Large intestine (tissue), 3 donors: ENCODE measurements around the gene OSM. TPM values are rescaled to one million over a fixed set of nuclear protein-coding genes. Genes with fewer than 3 reads are reported as not detected.

Experiments
- DNase-seq, 2 donors: peaks; one replicate each; pipeline versions ENCODE4 v3.0.0 to v3.0.0-alpha.2; 2013
- H3K27ac ChIP-seq: one replicate; pipeline ENCODE4 v1.5.1; 2013; ENCODE audit warnings: low read length
- H3K27me3 ChIP-seq: 2 replicates; pipeline ENCODE4 v1.6.1; 2013; ENCODE audit warnings: low read length; ENCODE audit not compliant: control insufficient read depth, insufficient read depth
- H3K36me3 ChIP-seq: 2 replicates; pipeline ENCODE4 v1.6.1; 2013; ENCODE audit warnings: low read length; ENCODE audit not compliant: control insufficient read depth, insufficient read depth
- H3K4me1 ChIP-seq: one replicate; pipeline ENCODE4 v1.6.1; 2013; ENCODE audit warnings: low read length; ENCODE audit not compliant: control insufficient read depth, insufficient read depth
- H3K4me3 ChIP-seq: one replicate; pipeline ENCODE4 v1.5.1; 2013; ENCODE audit warnings: low read length
- H3K9me3 ChIP-seq: one replicate; pipeline ENCODE4 v1.6.1; 2013; ENCODE audit warnings: mild to moderate bottlenecking, low read depth, low read length, moderate library complexity; ENCODE audit not compliant: control insufficient read depth
- WGBS: methylation state at CpG from one replicate; pipeline ENCODE4 v1.1.5; 2013; ENCODE audit warnings: low lambda C conversion rate; ENCODE audit not compliant: insufficient coverage; 5-methylcytosine and 5-hydroxymethylcytosine counted together
- polyA plus RNA-seq: library from polyadenylated mRNA; unstranded; fragments of 120-200 nt; gene quantifications from one replicate; pipeline ENCODE4 v1.2.1, GENCODE V29; 2013

OSM gene
- polyA plus RNA-seq, 1 donor, result 0.52 TPM

DNA sequence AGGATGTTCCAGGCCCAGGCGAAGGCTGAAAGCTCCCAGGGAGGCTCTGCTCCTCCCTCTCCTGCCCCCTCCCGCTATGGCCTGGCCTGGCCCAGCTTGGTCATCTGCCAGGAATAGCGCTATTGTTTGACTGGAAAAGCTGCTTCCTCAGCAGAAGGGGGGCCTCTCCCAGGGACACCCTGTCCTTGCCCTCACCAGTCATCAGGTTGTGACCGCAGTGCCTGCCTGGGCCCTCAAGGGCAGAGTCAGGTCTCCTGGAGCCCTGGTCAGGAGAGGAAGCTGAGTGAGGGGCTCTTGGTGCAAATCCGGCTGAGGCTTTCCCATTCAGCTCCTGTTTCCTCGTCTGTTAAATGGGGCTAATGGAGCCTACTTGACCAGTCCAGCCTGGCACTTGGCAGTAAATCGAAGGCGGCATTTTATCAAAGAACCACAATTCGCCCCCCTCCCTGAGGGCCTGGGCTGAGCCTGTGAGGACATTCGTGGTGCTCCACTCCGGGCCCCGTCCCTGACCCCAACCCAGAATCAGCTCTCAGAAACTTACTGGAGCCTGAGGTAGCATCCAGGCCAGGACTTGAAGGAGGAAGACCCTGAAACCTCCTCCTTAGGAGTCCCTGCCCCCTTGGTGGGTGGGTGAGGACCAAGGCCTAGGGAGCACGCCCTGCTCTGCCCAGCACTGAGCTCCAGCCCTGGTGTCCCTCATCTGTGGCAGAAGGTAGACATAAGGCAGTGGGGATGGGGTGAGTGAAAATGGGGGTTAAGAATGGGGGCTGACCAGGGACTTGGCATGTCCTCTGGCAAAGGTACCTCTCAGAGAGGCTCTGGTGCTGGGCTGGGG, 24.6 kb upstream of the OSM start:
- Histone ChIP-seq H3K27me3 (no peaks in the 10 kb centered on the region), H3K4me1 (peaks cover 31% of the 10 kb centered on the region), H3K27ac (peak overlapping the region; percentile 25), H3K36me3 (peaks cover 48% of the 10 kb centered on the region), H3K4me3 (no peak overlapping the region), H3K9me3 (no peaks in the 10 kb centered on the region)
- peak in 1 of 2 donors; percentile 59 for DNase-seq
- WGBS, result no CpG with 5 or more reads among the region's 13 CpGs

DNA sequence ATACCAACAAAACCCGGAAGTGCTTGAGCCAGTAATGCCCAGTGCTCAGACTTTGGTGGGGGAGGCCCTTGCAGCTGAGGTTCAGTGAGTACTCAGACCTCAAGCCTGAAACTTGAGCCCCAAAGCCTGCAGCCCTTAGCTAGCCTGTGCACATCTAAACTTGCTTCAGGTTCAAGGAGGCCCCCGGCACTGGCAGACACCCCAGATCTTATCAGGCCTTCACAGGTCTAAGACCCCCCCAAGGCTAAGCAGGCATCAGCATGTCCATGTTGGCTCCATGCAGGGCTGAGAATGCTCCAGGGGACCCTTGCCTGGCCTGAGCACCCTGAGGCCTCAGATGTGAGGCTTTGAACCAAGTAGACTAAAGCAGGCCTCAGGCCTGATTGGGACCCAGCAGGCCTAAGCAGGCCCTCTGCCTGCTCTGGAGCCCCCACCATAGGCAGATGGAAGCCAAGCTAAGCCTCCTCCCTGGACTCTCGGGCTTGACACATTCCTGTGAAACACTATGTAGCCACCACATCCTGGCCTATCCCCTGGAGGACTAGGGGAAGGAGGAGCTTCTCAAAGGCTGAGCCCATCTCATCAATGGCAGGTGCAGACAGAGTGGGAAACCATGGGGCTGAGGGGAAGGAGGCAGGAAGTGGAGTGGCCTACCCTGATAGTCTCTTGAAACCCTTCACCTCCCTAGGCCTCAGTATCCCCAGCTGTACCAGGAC, 23.8 kb upstream of the OSM start:
- no CpG with 5 or more reads among the region's 3 CpGs for WGBS
- H3K9me3 ChIP-seq, result no peaks in the 10 kb centered on the region
- peaks cover 31% of the 10 kb centered on the region for H3K4me1 ChIP-seq
- peaks cover 44% of the 10 kb centered on the region for H3K36me3 ChIP-seq
- H3K27me3 ChIP-seq, result no peaks in the 10 kb centered on the region
- H3K4me3 ChIP-seq, result no peak overlapping the region
- H3K27ac ChIP-seq, result peak overlapping the region; percentile 35
- no peak for DNase-seq

DNA sequence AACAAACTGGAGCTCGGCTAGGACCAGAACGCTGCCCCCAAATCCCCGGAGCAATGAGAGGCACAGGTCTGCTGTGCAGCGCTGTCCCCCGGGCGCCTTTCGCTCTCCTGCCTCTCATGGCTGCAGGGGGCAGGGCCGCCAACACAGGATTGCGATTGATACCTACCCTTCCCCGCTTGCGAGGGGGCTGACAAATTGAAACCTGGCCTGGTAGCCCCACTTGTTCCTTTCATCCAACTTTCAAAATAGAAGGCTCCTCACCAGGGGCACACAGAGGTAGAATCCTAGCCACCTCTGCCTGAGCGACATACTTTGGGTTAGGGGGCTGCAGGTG, 23.3 kb upstream of the OSM start:
- H3K9me3 ChIP-seq, result no peaks in the 10 kb centered on the region
- peak overlapping the region; percentile 77 for H3K4me3 ChIP-seq
- peaks cover 38% of the 10 kb centered on the region for H3K36me3 ChIP-seq
- peaks cover 34% of the 10 kb centered on the region for H3K4me1 ChIP-seq
- WGBS, result no CpG with 5 or more reads among the region's 12 CpGs
- no peak for DNase-seq
- H3K27me3 ChIP-seq, result no peaks in the 10 kb centered on the region
- H3K27ac ChIP-seq, result peak overlapping the region; percentile 35

DNA sequence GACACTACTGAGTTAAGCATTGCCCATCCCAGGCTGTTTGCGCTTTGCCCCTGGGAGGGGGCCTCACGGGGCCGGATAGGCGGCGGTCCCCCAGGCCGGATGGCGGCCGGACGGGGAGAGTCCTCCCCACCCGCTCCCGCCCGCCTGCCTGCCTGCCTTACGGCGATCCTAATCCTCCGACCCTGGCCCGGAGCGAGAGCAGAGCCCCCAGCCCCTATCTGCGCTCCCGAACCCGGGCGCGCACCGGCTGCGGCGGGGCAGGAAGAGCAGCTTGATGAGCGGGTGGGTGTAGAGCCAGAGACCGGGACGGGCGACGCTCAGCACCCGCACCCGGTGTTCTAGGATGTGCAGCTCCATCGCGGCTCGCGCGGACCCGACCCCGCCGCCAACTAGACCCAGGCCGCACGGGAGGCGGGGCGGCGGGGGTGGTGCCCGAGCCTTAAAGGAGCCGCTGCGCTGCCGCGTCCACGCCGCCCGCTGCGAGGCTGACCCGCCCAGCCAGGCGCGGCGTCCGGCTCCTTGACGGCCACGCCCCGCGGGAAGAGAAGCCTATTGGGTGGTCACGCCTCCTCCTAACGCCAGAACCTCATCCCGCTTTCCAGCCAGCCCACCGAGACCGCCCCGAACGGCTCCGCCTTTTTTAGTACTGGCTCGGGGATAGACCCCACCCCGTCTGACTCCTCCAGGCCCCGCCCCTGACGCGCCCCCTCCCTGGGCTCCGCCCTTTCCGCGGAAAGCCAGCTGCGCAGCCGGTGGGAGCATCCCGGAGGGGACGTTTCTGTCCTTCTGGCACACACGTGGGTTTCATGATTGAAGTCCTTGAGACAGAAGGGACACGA, 22.7 kb upstream of the OSM start, which contains the start of gene CASTOR1:
Gene CASTOR1, minus strand, starts transcription at position 365 of the 839 bp plus-strand sequence. Its CDS starts 8 bp downstream, at position 357.
- Histone ChIP-seq H3K27me3 (no peaks in the 10 kb centered on the region), H3K9me3 (no peaks in the 10 kb centered on the region), H3K4me3 (peak within 1 kb of the TSS; percentile 77), H3K36me3 (peaks cover 32% of the 10 kb centered on the region), H3K27ac (peak within 1 kb of the TSS; percentile 59), H3K4me1 (peaks cover 40% of the 10 kb centered on the region)
- WGBS, result no CpG with 5 or more reads among the region's 85 CpGs
- DNase-seq, result peak; percentile 98

DNA sequence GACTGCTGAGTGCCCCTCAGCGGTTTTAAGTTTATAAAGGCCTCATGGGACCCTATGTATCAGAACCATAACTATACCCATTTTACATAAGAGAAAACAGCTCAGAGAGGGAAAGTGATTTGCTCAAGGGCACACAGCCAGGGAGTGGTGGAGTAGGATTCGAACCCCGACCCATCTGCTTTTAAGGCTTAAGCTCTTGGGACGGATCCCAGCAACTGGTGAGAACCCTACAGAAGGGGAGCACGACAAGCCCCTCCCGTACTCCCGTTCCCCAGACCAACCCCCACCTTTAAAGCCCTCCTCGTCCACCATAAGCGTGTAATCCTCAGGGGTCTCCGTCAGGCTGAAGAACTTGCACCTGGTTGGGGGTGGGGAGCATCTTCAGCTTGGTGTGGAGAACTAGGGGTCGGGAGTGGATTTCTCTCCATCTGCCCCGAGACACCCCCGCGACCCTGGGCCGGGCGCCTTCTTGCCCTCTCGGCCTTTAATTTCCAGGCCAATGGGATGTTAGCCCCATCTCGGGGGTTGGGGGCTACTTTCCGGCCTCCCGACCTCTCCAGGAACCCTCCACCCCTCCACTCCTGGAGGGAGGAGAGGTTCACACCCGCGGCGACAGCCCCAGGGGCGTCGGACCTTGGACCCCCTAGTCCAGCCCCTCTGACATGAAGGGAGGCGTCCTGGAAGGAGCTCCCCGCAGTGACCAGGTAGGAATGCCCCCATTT, 21.9 kb upstream of the OSM start:
- H3K4me1 ChIP-seq, result peaks cover 46% of the 10 kb centered on the region
- peak overlapping the region; percentile 77 for H3K4me3 ChIP-seq
- H3K36me3 ChIP-seq, result peaks cover 25% of the 10 kb centered on the region
- no peaks in the 10 kb centered on the region for H3K27me3 ChIP-seq
- WGBS, result no CpG with 5 or more reads among the region's 27 CpGs
- peak overlapping the region; percentile 59 for H3K27ac ChIP-seq
- H3K9me3 ChIP-seq, result no peaks in the 10 kb centered on the region
- DNase-seq, result peak in 1 of 2 donors; percentile 62

DNA sequence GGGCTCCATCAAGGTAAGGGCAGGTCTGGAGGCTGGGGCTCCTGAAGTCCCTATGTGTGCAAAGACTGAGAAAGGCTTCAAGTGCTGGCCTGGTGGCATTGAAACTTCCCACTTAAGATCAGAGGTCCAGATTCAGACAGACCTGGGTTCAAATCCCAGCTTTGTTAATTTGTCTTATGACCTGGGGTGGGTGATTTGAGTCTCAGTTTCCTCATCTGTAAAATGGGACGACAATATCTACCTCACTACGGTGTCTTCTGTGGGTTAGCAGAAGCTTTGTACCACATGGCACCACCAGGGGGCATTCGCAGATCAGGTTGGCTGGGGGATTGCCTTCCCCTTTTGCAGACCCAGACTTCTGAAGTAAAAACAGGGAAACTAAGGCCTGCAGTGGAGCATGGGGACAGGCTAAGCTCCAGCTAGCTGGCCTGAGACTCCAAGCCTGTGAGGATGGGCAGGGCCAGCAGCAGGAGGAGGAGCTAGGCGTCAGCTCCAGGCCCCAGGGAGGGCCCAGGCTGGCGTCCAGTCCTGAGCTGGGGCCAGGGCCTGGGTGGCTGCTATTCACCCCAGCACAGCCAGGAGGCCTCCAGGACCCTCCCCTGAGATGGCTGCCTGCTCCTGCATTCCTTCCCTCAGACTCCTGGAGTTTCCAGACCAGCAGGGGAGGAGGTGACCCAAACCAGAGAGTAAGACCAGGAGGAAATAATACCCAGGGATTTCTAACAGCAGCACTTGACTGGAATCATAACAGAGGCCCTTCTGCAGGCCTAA, 21.2 kb upstream of the OSM start:
- peaks cover 17% of the 10 kb centered on the region for H3K36me3 ChIP-seq
- peaks cover 52% of the 10 kb centered on the region for H3K4me1 ChIP-seq
- peak; percentile 64 to 77 for DNase-seq
- peak overlapping the region; percentile 31 for H3K27ac ChIP-seq
- no peaks in the 10 kb centered on the region for H3K27me3 ChIP-seq
- WGBS, result no CpG with 5 or more reads among the region's 5 CpGs
- H3K4me3 ChIP-seq, result no peak overlapping the region
- H3K9me3 ChIP-seq, result no peaks in the 10 kb centered on the region

DNA sequence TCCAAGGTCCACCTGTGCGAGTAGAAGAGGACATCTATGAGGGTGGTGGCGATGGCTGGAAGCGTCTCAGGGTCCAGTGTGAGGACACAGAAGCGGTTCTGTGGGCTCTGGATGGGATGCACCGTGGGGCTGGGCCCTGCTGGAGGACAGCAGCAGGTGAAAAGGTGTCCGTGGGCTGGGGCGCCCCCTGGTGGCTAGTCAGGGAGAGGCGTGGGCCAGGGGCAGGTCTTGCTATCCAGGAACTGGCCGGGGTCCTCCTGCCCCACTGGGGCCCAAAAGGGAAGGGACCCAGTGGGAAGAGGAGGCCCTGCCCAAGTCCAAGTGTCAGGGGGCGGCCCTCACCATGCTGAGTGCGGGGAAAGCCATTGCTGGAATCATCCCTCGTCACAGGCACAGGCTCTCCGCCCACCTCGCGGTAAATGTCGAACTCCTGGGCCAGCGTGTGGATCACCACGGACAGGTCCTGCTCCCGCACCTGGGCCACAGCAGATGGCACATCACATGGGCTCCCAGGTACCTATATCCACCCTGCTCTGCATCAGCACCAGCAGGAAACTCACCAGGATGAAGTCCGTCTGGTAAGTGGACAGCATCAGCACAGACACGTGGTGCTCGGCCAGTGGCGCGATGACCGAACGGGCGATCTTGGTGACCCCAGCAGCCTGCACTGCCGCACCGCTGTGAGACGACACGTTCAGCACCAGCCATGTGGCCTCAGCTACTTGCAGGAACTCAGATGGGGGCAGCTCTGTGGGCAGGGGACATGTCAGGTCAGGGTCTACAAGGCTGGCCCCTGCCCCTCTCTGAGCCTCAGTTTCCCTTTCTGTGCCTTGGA, 20.4 kb upstream of the OSM start:
- no CpG with 5 or more reads among the region's 31 CpGs for WGBS
- no peak overlapping the region for H3K4me3 ChIP-seq
- peak; percentile 66 to 72 for DNase-seq
- H3K27me3 ChIP-seq, result no peaks in the 10 kb centered on the region
- H3K4me1 ChIP-seq, result peaks cover 52% of the 10 kb centered on the region
- H3K36me3 ChIP-seq, result peaks cover 10% of the 10 kb centered on the region
- H3K27ac ChIP-seq, result no peak overlapping the region
- H3K9me3 ChIP-seq, result no peaks in the 10 kb centered on the region

DNA sequence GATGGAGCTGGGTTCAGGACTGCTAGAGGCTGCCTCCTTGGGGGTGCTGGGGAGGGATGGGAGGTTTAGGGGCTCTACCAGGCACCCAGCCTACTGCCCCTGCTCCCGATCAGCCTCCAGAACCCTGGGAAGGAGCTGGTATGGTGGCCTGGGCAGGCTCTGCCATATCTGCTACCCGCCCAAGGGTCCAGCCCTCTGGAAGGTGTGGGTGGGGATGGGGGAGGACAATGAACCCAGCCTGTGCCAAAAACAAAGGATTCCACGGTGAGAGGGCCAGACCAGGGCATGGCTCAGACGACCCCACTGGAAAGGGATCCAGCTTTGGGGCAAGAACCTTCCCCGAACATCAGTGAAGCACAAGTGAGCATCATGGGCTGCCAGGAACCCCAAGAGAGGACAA, 19.7 kb upstream of the OSM start:
- peaks cover 51% of the 10 kb centered on the region for H3K4me1 ChIP-seq
- WGBS, result no CpG with 5 or more reads among the region's 5 CpGs

DNA sequence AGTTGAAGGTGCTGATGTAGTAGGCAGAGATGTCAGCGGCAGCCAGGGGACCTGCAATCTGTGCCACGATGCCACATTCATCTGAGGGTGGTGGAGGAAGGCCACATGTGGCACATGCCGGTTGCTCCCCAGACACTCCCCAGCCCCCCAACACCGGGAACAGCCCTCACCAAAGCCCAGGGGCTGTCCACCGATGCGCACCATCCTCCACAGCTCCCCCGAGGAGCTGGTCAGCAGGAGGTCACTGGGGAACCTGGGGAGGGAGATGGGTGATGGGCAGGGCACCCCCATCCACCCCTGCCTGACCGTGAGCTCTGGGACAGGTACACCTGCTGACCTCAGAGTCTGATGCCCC, 19.2 kb upstream of the OSM start:
- H3K4me1 ChIP-seq, result peaks cover 46% of the 10 kb centered on the region
- no peak overlapping the region for H3K4me3 ChIP-seq
- no CpG with 5 or more reads among the region's 8 CpGs for WGBS
- no peaks in the 10 kb centered on the region for H3K27me3 ChIP-seq
- H3K27ac ChIP-seq, result no peak overlapping the region
- DNase-seq, result no peak
- H3K36me3 ChIP-seq, result peaks cover 3% of the 10 kb centered on the region
- H3K9me3 ChIP-seq, result no peaks in the 10 kb centered on the region

More for the DNA sequence above, 19.7 kb upstream of the OSM start:
- no peak for DNase-seq
- Histone ChIP-seq H3K9me3 (no peaks in the 10 kb centered on the region), H3K36me3 (peaks cover 3% of the 10 kb centered on the region), H3K4me3 (no peak overlapping the region), H3K27me3 (no peaks in the 10 kb centered on the region), H3K27ac (no peak overlapping the region)
